Neural cell (in vitro differentiated cells): Measurements from ENCODE around the gene COX15. TPM values are rescaled to one million over a fixed set of nuclear protein-coding genes. Genes with fewer than 3 reads are reported as not detected.

Source experiments
- H2AFZ ChIP-seq: fragments of 200-600, 300-800 bp; sonication (generic), shearing (Covaris generic); 2 replicates; pipeline ENCODE4 v1.6.0; 2014; ENCODE audit warnings: low read depth, mild to moderate bottlenecking, antibody characterized with exemption, low read length, moderate library complexity
- H3F3A ChIP-seq: fragments of 200-600 bp; shearing (Covaris generic); 2 replicates; pipeline ENCODE4 v1.6.1; 2016; ENCODE audit warnings: mild to moderate bottlenecking, moderate library complexity, mixed read lengths, antibody characterized with exemption, low read length; ENCODE audit not compliant: insufficient read depth, poor library complexity, severe bottlenecking
- H3K27ac ChIP-seq: fragments of 200-600, 300-800 bp; sonication (generic), shearing (Covaris generic); 2 replicates; pipeline ENCODE4 v1.5.1; 2014; ENCODE audit warnings: mild to moderate bottlenecking, low read length, moderate library complexity
- H3K27me3 ChIP-seq: fragments of 300-800, 200-600 bp; sonication (generic), shearing (Covaris generic); 2 replicates; pipeline ENCODE4 v1.6.0; 2014; ENCODE audit warnings: mild to moderate bottlenecking, low read depth, low read length, moderate library complexity; ENCODE audit not compliant: insufficient read depth
- H3K36me3 ChIP-seq: fragments of 300-800, 200-600 bp; sonication (generic), shearing (Covaris generic); 2 replicates; pipeline ENCODE4 v1.5.1; 2014; ENCODE audit warnings: mild to moderate bottlenecking, antibody characterized with exemption, low read length, moderate library complexity; ENCODE audit not compliant: insufficient read depth
- H3K4me2 ChIP-seq: fragments of 300-800, 200-600 bp; sonication (generic), shearing (Covaris generic); 2 replicates; pipeline ENCODE4 v1.6.0; 2014; ENCODE audit warnings: mild to moderate bottlenecking, low read length
- H3K4me3 ChIP-seq: fragments of 300-800, 200-600 bp; sonication (generic), shearing (Covaris generic); 2 replicates; pipeline ENCODE4 v1.5.1; 2014; ENCODE audit warnings: mild to moderate bottlenecking, low read length, moderate library complexity
- H3K79me2 ChIP-seq: fragments of 200-600 bp; shearing (Covaris generic); replicated peaks from 2 replicates; pipeline ENCODE4 v1.6.0; 2014; ENCODE audit warnings: mild to moderate bottlenecking, low read length, moderate library complexity; ENCODE audit not compliant: insufficient read depth
- H3K9ac ChIP-seq: fragments of 300-800, 200-600 bp; sonication (generic), shearing (Covaris generic); 2 replicates; pipeline ENCODE4 v1.6.1; 2016; ENCODE audit warnings: mild to moderate bottlenecking, low read length, mixed read lengths
- H3K9me2 ChIP-seq: fragments of 200-600 bp; shearing (Covaris generic); 2 replicates; pipeline ENCODE4 v1.6.1; 2016; ENCODE audit warnings: mild to moderate bottlenecking, low read length, mixed read lengths; ENCODE audit not compliant: insufficient read depth
- H3K9me3 ChIP-seq: fragments of 200-600, 300-800 bp; sonication (generic), shearing (Covaris generic); 2 replicates; pipeline ENCODE4 v1.6.1; 2016; ENCODE audit warnings: mild to moderate bottlenecking, mixed run types, low read length, moderate library complexity, mixed read lengths
- H4K20me1 ChIP-seq: fragments of 200-600 bp; shearing (Covaris generic); 2 replicates; pipeline ENCODE4 v1.6.1; 2016; ENCODE audit warnings: mild to moderate bottlenecking, mixed run types; ENCODE audit not compliant: insufficient read depth
- EP300 ChIP-seq: fragments of 450-650 bp; conservative IDR thresholded peaks from 2 replicates; pipeline ENCODE4 v1.6.1; 2014; ENCODE audit warnings: antibody characterized with exemption, mild to moderate bottlenecking, moderate library complexity; ENCODE audit not compliant: poor library complexity, severe bottlenecking
- EZH2 ChIP-seq: fragments of 200-600, 300-800 bp; shearing (Covaris generic), sonication (generic); IDR thresholded peaks from 2 replicates; pipeline ENCODE4 v1.6.1; 2014; ENCODE audit warnings: antibody characterized with exemption, low read length, borderline replicate concordance, mild to moderate bottlenecking; ENCODE audit not compliant: insufficient read depth, poor library complexity, severe bottlenecking
- MXI1 ChIP-seq: fragments of 450-650 bp; conservative IDR thresholded peaks from 2 replicates; pipeline ENCODE4 v1.6.1; 2014; ENCODE audit warnings: antibody characterized with exemption, mild to moderate bottlenecking; ENCODE audit not compliant: poor library complexity, severe bottlenecking
- POLR2AphosphoS5 ChIP-seq: IDR thresholded peaks from 2 replicates; pipeline ENCODE4 v1.6.1; 2012
- RAD21 ChIP-seq: fragments of 450-650 bp; conservative IDR thresholded peaks from 2 replicates; pipeline ENCODE4 v1.6.1; 2014; ENCODE audit warnings: antibody characterized with exemption, mild to moderate bottlenecking, moderate library complexity
- SMC3 ChIP-seq: fragments of 450-650 bp; conservative IDR thresholded peaks from 2 replicates; pipeline ENCODE4 v1.6.1; 2014; ENCODE audit warnings: antibody characterized with exemption, mild to moderate bottlenecking, moderate library complexity; ENCODE audit not compliant: poor library complexity
- TAF1 ChIP-seq: IDR thresholded peaks from 2 replicates; pipeline ENCODE4 v1.6.1; 2012; ENCODE audit warnings: low read depth
- polyA plus RNA-seq: library from polyadenylated mRNA; depleted of rRNA; stranded (reverse); fragments of >200 nt; gene quantifications from 2 replicates; pipeline ENCODE4 v1.2.3, GENCODE V29; 2014
- TF ChIP-seq, protein P1 (sequence below): IDR thresholded peaks from 2 replicates; pipeline ENCODE4 v1.6.1; 2012; ENCODE audit warnings: borderline replicate concordance
- TF ChIP-seq, protein P2 (sequence below): fragments of 450-650 bp; IDR thresholded peaks from 2 replicates; pipeline ENCODE4 v1.5.1; 2014; ENCODE audit warnings: antibody characterized with exemption, mild to moderate bottlenecking, moderate library complexity; ENCODE audit not compliant: poor library complexity, severe bottlenecking

COX15 gene
- polyA plus RNA-seq, 1 donor from 2014 or later: 42.3 TPM

DNA sequence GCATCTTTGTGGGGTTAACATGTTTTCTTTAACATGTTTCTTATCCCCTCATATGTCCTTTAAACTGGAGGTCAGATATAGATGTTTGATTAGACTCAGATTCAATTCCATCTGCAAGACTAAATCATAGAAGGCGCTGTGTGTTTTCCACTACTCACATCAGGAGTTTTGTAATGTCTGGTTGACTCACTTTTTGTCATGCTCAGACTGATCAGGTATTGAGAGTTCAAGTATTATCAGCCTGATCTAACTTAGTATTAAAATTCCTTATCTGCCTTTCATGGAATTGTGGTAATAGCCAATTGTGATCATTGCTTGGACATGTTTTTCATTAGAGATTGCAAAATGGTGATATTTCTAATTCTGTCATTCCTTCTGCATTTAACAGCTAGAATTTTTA, 42.5 kb downstream of the COX15 start:
- no peak overlapping the region for H3K27ac ChIP-seq
- H2AFZ ChIP-seq: no peak overlapping the region
- H3K79me2 ChIP-seq: no peaks in the 10 kb centered on the region
- no peaks in the 10 kb centered on the region for H3K9me2 ChIP-seq
- H3K9ac ChIP-seq: no peak overlapping the region
- H3K36me3 ChIP-seq: no peaks in the 10 kb centered on the region
- no peaks in the 10 kb centered on the region for H4K20me1 ChIP-seq
- no peak overlapping the region for H3K4me2 ChIP-seq
- H3K27me3 ChIP-seq: no peaks in the 10 kb centered on the region
- H3K9me3 ChIP-seq: no peaks in the 10 kb centered on the region
- no peaks in the 10 kb centered on the region for H3F3A ChIP-seq
- H3K4me3 ChIP-seq: no peak overlapping the region
- TF ChIP-seq MXI1: no peak
- no peak for TF ChIP-seq SMC3
- no peak for TF ChIP-seq RAD21
- TF ChIP-seq, protein P1, sequence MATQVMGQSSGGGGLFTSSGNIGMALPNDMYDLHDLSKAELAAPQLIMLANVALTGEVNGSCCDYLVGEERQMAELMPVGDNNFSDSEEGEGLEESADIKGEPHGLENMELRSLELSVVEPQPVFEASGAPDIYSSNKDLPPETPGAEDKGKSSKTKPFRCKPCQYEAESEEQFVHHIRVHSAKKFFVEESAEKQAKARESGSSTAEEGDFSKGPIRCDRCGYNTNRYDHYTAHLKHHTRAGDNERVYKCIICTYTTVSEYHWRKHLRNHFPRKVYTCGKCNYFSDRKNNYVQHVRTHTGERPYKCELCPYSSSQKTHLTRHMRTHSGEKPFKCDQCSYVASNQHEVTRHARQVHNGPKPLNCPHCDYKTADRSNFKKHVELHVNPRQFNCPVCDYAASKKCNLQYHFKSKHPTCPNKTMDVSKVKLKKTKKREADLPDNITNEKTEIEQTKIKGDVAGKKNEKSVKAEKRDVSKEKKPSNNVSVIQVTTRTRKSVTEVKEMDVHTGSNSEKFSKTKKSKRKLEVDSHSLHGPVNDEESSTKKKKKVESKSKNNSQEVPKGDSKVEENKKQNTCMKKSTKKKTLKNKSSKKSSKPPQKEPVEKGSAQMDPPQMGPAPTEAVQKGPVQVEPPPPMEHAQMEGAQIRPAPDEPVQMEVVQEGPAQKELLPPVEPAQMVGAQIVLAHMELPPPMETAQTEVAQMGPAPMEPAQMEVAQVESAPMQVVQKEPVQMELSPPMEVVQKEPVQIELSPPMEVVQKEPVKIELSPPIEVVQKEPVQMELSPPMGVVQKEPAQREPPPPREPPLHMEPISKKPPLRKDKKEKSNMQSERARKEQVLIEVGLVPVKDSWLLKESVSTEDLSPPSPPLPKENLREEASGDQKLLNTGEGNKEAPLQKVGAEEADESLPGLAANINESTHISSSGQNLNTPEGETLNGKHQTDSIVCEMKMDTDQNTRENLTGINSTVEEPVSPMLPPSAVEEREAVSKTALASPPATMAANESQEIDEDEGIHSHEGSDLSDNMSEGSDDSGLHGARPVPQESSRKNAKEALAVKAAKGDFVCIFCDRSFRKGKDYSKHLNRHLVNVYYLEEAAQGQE: no peak
- TF ChIP-seq, protein P2, sequence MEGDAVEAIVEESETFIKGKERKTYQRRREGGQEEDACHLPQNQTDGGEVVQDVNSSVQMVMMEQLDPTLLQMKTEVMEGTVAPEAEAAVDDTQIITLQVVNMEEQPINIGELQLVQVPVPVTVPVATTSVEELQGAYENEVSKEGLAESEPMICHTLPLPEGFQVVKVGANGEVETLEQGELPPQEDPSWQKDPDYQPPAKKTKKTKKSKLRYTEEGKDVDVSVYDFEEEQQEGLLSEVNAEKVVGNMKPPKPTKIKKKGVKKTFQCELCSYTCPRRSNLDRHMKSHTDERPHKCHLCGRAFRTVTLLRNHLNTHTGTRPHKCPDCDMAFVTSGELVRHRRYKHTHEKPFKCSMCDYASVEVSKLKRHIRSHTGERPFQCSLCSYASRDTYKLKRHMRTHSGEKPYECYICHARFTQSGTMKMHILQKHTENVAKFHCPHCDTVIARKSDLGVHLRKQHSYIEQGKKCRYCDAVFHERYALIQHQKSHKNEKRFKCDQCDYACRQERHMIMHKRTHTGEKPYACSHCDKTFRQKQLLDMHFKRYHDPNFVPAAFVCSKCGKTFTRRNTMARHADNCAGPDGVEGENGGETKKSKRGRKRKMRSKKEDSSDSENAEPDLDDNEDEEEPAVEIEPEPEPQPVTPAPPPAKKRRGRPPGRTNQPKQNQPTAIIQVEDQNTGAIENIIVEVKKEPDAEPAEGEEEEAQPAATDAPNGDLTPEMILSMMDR: no peak
- no peak for TF ChIP-seq EP300
- TF ChIP-seq TAF1: no peak
- TF ChIP-seq EZH2: no peak
- TF ChIP-seq POLR2AphosphoS5: no peak

DNA sequence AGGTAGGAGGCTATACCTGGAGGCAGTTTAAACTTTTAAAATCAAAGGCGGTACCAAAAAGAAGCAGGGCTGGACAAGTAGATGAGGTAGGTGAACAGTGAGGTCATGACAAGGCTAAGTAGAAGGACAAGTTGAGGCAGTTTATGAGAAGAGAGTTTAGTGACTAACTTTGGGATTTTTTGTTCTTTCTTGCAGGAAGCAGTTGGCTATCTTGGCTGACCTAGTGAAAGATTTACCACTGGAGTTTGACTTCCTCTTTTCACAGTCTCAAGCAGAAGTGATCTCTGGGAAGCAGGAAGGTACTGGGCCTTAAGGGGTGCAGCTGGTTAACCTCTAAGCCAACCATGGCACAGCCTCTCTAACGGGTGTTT, 46.3 kb downstream of the COX15 start:
- Histone ChIP-seq H3K9ac (no peak overlapping the region), H3K27me3 (no peaks in the 10 kb centered on the region)
- TF ChIP-seq, protein P1: no peak
- TF ChIP-seq MXI1 (no peak), EP300 (no peak), RAD21 (no peak), EZH2 (no peak), POLR2AphosphoS5 (no peak), SMC3 (no peak)
- TF ChIP-seq, protein P2: no peak

More for the DNA sequence above, 46.3 kb downstream of the COX15 start:
- no peaks in the 10 kb centered on the region for H4K20me1 ChIP-seq
- H3F3A ChIP-seq: no peaks in the 10 kb centered on the region
- H3K36me3 ChIP-seq: no peaks in the 10 kb centered on the region
- H3K9me3 ChIP-seq: no peaks in the 10 kb centered on the region
- no peak overlapping the region for H2AFZ ChIP-seq
- no peaks in the 10 kb centered on the region for H3K9me2 ChIP-seq
- no peak overlapping the region for H3K27ac ChIP-seq
- H3K4me3 ChIP-seq: no peak overlapping the region
- H3K4me2 ChIP-seq: no peak overlapping the region
- H3K79me2 ChIP-seq: no peaks in the 10 kb centered on the region
